KOPT-K1 (cell line): ENCODE data around the gene AP1M1.

Source experiments
- H3K27ac ChIP-seq: fragments of 200-600 bp; sonication (generic); 2 replicates; pipeline ENCODE4 v1.5.1; 2016; ENCODE audit warnings: antibody characterized with exemption, mild to moderate bottlenecking, low read depth, low read length; ENCODE audit not compliant: poor library complexity, severe bottlenecking
- H3K36me3 ChIP-seq: fragments of 200-600 bp; sonication (generic); 2 replicates; pipeline ENCODE4 v1.5.1; 2017; ENCODE audit warnings: antibody characterized with exemption, mild to moderate bottlenecking, low read length, moderate library complexity; ENCODE audit not compliant: insufficient read depth
- H3K9me3 ChIP-seq: fragments of 200-600 bp; sonication (generic); 2 replicates; pipeline ENCODE4 v1.5.1; 2017; ENCODE audit warnings: antibody characterized with exemption, low read length, mild to moderate bottlenecking; ENCODE audit not compliant: insufficient read depth, poor library complexity, severe bottlenecking

Gene AP1M1

DNA sequence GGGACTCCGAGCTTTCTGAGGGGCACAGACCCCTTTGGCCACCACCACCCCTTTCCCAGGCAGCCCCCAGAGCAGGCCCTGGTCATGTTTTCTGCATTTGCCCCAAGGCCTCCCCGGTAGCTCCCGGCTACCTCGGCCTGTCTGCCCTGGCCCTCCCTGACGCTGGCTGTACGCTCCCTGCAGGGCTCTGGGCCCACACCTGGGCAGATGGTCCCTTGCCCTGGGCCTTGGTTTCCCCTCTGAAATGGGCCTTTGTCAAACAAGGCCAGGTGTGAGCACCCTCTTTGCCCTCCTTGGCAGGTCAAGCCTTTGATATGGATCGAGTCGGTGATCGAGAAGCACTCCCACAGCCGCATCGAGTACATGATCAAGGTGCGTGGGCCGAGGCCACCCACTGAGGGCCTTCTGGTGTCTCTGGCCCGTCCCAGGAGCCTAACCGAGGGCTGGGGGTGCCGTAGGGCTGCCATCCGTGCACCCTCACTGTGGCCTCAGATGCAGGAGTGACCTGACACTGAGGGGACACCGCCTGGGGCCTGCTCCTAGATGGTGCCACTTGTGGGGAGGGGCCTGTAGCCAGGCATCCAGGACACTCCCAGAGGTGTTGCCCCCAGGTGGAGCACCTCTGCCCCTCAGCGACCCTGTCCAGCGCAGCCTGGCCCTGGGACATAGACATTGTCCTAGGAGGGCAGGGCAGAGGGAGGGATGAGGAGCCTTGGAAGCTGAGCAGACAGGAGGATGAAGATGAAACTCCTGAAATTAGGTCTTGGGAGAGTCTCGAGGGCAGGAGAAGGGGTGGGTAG lies 30.3 kb downstream of the AP1M1 start:
- Histone ChIP-seq H3K27ac (no peak overlapping the region), H3K36me3 (peaks cover 98% of the 10 kb centered on the region), H3K9me3 (no peaks in the 10 kb centered on the region)

DNA sequence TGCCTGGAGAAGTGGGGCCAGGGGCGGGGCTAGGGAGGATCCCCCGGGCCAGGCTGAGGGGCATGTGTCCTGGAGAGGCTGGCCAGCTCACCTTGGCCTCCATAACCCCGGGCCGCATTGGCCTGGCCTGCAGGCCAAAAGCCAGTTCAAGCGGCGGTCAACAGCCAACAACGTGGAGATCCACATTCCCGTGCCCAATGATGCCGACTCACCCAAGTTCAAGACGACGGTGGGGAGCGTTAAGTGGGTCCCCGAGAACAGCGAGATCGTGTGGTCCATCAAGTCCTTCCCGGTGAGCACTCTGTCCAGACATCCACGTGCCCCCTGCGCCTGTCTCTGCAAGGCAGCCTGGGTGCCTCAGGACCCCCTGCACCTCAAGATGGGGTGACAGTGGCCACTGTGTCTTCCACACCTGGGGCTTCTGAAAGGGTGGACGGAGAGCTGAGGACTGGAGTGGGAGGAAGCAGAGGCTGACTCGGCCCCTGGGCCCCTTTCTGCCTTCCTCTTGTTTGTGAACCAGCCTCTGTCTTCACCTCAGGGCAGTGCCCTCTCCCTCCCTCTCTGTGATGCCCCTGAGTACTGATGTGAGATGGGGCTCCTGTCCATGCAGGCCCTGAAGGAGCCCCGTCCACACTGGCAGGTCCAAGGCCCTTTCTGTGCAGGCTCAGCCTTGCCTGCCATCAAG lies 31.1 kb downstream of the AP1M1 start:
- Histone ChIP-seq H3K27ac (no peak overlapping the region), H3K9me3 (no peaks in the 10 kb centered on the region), H3K36me3 (peaks cover 98% of the 10 kb centered on the region)

DNA sequence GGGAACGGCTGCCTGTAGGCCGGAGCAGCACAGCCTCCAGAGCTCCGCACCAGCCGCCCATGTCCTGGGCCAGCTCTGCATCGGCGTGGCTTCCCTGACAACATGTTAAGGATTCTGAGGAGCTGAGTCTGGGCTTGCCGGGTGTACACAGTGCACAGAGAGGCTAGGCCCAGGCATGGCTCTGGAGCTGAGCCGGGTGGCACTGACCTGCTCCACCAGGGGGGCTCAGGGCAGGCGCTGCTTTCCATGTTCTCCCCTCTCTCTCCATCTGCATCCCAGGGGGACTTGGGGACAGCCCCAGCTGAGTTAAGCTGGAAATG lies 31.6 kb downstream of the AP1M1 start:
- Histone ChIP-seq H3K9me3 (no peaks in the 10 kb centered on the region), H3K36me3 (peaks cover 98% of the 10 kb centered on the region), H3K27ac (no peak overlapping the region)

DNA sequence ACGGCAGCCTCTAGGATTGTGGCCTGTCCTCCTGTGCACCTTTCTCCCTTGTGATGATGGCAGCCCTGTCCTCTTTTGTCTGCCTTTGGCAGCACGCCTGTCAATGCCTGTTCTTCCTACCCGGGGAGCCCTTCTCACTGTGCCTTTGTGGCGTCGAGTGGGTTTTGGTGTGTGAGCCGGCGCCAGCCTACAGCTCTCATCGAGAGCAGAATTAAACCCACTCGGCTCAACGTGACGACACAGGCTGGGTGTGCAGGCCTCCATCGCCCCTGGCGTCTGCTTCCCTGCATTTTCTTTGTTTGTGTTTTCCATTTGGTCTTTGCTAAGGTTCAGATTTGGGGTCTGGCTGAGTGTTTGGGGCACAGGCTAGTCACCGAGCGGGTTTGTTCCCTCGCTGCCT lies 34.4 kb downstream of the AP1M1 start:
- no peaks in the 10 kb centered on the region for H3K9me3 ChIP-seq
- H3K27ac ChIP-seq = no peak overlapping the region
- peaks cover 95% of the 10 kb centered on the region for H3K36me3 ChIP-seq

DNA sequence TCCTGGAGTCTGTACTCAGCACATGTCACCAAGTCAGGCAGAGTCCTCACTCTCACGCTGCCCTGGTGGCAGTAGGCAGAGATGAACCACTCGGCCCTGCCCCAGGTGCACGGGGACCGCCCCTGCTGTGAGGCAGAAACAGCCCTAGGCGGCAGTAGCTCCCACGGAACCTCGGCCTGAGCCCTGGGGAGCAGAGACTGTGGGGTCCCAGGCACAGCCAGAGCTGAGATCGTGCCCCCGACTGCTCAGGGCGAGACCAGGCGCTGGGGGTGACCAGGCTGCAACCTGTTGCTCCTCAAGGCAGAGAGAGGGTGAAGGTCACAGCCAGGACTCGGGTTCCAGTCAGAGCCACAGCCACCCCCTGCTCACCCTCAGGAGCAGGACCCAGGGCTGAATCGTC lies 34.9 kb downstream of the AP1M1 start:
- Histone ChIP-seq H3K27ac (no peak overlapping the region), H3K9me3 (no peaks in the 10 kb centered on the region), H3K36me3 (peaks cover 91% of the 10 kb centered on the region)

DNA sequence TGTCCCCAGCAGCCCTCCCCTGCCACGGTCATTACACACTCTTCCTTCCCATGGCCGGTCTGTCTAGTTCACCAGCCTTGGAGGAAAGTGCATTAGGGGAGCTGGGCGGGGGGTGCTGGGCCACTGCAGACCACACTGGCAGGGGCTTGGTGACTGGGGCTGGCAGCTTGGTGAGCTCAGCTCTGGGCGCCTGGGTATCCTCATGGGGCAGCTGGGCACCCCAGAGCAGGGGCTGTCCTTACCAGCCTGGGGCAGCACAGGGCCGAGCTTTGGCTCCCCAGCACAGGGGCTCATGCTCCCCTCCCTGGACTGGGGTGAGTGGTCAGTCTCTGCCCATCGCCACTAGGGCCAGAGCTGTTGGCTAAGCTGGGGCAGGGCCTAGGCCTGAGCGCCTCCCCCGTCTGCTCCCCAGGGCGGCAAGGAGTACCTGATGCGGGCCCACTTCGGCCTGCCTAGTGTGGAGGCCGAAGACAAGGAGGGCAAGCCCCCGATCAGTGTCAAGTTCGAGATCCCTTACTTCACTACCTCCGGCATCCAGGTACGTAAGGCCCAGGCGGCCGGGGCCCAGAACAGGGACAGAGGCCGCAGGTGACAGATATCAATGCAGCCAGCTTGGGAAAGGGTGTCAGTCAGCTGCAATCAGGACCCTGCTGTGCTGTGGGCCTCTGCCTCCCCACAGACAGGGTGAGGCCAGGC lies 35.5 kb downstream of the AP1M1 start:
- H3K27ac ChIP-seq = no peak overlapping the region
- H3K9me3 ChIP-seq = no peaks in the 10 kb centered on the region
- peaks cover 84% of the 10 kb centered on the region for H3K36me3 ChIP-seq

DNA sequence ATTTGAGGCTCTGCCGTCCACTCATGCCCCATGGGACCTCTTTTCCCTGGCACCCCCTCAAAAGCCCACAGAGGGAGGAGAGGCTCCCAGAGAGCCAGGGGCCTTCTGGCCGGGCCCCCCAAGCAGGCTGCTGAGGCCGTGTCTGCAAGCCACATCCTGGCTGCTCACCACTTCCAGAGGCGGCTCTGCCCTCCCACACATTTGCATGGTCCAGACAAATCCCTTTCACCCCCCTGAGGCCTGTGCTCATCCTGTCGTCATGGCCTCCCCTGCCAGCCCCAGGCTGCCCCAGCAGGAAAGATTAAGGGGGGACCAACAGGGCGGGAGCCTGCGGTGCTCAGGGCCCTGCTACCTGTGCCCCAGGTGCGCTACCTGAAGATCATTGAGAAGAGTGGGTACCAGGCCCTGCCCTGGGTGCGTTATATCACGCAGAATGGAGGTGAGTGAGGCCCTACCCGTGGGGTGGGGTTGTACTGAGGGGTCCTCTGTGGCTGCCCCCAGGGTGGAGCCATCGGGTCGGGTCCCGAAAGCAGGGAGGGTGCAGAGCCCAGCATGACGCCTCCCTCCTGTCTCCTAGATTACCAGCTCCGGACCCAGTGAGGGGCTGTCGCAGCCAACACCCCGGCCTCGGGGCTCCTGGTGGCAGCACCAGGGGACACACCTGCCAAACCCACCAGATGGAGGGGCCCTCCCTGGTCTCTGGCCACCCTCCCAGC lies 36.3 kb downstream of the AP1M1 start:
- peaks cover 76% of the 10 kb centered on the region for H3K36me3 ChIP-seq
- no peaks in the 10 kb centered on the region for H3K9me3 ChIP-seq
- H3K27ac ChIP-seq = no peak overlapping the region

DNA sequence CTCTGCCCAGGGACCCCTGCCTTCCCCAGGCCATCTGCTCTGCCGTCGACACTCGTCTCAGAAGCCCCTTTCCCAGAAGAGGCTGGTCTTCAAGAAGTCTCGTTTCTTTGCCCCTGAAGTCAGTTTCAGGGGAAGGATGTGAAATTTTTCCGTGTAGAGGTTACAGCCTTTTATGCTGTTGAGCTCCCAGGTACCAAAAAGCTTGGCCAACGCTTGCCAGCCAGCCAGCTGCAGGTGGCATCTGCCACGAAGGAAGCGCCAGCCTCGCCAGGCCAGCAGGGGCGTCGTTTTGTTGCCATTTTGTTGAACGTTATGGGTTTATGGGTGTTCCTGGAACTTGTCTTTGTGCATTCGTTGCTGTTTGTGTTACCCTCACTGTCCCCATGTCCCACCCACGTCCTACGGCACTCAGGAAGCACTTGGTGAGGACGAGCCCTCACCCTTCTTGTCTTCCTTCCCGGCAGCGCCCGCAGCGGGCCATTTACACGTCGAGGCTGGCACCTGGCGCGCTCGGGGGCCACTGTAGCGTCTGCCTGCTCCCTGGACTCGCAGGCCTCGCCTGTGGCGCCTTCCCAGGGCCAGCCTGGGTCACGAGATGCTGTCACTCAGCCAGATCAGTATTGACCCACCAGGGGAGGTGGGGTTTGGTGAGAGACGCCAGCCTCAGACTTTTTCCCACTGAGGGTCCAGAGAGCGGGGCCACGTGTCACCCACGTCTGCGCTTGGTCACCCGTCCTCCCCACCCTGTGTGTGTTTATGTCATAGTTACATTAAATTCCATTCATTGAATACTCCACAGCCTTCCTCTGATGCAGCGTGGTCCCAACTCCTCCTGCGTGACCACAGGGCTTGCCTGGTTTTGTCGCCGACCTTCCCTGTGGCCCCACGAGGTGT lies 37.1 kb downstream of the AP1M1 start:
- peaks cover 68% of the 10 kb centered on the region for H3K36me3 ChIP-seq
- no peaks in the 10 kb centered on the region for H3K9me3 ChIP-seq
- H3K27ac ChIP-seq = no peak overlapping the region

DNA sequence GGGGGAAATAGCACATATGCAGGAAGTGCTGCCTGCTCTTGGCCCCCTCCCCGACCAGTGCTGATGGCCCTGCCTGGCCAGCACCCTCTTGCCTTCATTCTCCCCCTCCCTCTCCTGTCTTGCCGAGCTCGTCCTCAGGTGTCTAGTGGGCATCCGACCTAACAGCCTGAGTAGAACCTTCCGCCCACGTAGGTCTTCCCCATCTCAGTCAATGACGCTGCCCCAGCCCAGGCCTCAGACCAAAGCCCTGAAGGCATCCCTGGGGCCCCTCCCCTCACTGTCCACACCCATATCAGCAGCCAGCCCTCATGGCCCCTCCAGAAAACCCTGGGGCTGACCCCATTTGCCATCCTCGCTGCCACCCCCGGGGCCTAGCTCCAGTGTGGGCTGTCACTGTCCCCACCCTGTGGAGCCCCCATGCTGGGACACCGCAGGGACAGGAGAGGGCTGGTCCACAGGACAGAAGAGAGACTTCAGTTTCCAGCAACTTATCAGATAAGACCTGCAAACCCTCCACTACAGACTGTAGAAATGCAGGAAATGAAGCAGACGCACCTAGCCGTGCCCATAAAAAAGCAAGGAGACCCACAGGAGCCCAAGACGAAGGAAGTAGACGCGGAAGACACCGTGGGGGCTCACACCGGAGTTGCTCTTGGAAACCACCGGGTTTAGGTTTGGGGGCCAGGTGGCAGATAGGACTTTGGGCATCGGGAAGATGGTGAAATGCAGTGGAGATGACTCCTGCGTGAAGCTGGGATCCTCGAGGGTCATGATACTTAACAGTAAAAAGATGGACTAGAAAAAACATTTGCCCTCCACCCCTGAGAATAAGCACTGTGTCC lies 38.3 kb downstream of the AP1M1 start:
- Histone ChIP-seq H3K27ac (no peak overlapping the region), H3K36me3 (peaks cover 57% of the 10 kb centered on the region), H3K9me3 (no peaks in the 10 kb centered on the region)

DNA sequence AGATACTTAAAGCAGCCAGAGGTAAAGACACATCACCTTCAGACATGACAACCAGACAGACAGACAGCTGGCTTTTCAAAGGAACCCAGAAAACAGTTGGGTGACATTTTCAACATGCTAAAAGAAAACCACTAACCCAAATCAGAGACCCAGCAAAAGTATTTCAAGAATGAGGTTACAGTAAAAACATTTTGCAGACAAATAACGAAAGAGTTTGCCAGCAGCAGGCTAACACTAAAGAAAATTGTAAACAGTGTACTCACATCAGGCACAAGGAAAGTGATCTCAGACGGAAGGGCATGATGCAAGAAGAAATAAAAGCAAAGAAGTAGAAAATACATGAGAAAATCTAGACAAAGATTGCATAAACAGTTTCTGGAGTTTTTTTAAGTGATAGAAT lies 46.4 kb downstream of the AP1M1 start:
- Histone ChIP-seq H3K36me3 (no peaks in the 10 kb centered on the region), H3K27ac (no peak overlapping the region), H3K9me3 (no peaks in the 10 kb centered on the region)

DNA sequence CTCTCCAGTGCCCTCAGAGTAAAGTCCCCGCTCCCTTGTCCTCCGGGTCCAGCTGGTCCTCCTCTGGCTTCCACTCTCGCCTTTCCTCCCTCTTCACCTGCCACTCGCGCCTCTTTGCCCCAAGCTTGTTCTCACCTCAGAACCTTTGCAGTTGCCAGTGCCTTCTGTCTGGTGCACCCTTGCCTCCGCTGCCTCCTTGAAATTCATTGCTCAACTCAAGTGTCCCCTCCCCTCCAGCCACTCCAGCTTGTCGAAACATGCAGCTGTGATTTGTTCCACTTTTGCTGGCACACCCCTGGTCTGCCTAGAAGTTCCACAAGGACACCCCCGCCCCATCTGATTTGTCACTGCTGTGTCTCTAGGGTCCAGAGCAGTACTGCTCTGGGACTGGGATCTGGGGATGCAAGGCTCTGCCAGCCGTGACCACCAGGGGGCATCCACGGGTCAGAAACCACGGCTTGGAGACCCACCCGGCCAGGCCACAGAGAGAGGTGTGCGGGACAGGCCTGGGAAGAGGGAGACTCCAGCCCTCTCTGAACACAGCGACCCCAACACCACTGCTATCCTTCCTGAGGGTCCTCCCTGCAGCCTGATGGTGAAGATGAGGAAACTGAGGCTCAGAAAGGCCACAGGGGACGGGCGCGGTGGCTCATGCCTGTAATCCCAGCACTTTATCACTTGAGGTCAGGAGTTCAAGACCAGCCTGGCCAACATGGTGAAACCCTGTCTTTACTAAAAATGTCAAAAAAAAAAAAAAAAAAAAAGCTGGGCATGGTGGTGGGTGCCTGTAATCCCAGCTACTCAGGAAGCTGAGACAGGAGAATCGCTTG lies 49.9 kb downstream of the AP1M1 start:
- H3K9me3 ChIP-seq = no peaks in the 10 kb centered on the region
- no peaks in the 10 kb centered on the region for H3K36me3 ChIP-seq
- H3K27ac ChIP-seq = no peak overlapping the region

DNA sequence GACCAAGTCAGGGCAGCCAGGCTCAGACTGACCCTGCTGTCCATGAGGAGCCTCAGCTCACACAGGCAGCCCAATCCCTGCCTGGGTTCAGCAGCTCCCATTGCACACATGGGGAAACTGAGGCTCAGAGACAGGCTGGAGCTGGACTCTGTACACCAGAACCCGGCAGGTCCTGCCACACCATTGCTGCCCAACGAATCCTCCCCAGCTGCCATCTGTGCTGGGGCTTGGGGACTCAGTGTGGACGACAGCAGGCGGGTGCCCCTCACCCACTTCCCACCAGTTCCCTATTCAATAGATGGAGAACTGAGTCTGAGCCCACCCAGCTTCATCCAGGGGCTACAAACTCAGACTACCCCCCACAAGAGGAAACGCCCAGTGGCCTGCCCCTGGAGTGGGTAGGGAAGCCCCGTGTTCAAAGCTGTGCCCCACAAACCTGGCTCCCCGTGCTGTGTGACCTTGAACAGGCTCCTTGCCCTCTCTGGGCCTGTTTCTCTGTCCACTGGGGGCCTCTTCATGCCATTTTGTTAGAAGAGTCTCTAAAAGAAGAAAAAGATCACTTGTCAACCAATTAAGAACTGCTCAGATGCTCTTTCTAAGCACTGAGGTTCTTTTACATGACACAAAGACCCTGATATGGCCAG lies 50.8 kb downstream of the AP1M1 start:
- Histone ChIP-seq H3K9me3 (no peaks in the 10 kb centered on the region), H3K36me3 (no peaks in the 10 kb centered on the region), H3K27ac (no peak overlapping the region)
